IMR-90 (cell line): Measurements from ENCODE around the gene LAMA4. TPM values are rescaled to one million over a fixed set of nuclear protein-coding genes. Genes with fewer than 3 reads are reported as not detected.
A peak's percentile ranks its signal among the peaks of the same experiment; 100 is the strongest.

Experiments used
- ATAC-seq: fragments of 200-7000 bp; cut with Tn5 transposase; 2 replicates; pipeline ENCODE4 v1.9.1; 2020; ENCODE audit warnings: low read depth, mild to moderate bottlenecking, moderate library complexity
- BruUV-seq: library from RNA; stranded (reverse); fragments of 400-500 nt; replicated peaks from 2 replicates; lab custom pipeline; 2021; lab: Mats Ljungman, UMichigan
- CTCF ChIA-PET: fragments of 300-600 bp; formaldehyde crosslinking; extraction: SDS; loops from one replicate; lab custom pipeline; 2021; ENCODE audit warnings: antibody characterized with exemption; lab: Yijun Ruan, JAX
- POLR2A ChIA-PET: fragments of 300-600 bp; sonication (Branson Sonifier 250); formaldehyde crosslinking; loops from one replicate; lab custom pipeline; 2022; ENCODE audit warnings: antibody characterized with exemption; ENCODE audit not compliant: unreplicated experiment; lab: Charles Lee
- DNase-seq: peaks from one replicate; pipeline ENCODE4 v3.0.0; 2013
- H2AFZ ChIP-seq: replicated peaks from 2 replicates; pipeline ENCODE3; 2013; ENCODE audit warnings: low read length, mild to moderate bottlenecking; ENCODE audit not compliant: poor library complexity
- H2AK5ac ChIP-seq: 2 replicates; pipeline ENCODE4 v1.6.1; 2013; ENCODE audit warnings: low read depth, low read length, inconsistent platforms
- H2AK9ac ChIP-seq: replicated peaks from 2 replicates; pipeline ENCODE3; 2013; ENCODE audit warnings: mild to moderate bottlenecking, low read depth, low read length, moderate library complexity; ENCODE audit not compliant: poor library complexity
- H2BK120ac ChIP-seq: 2 replicates; pipeline ENCODE4 v1.6.1; 2013; ENCODE audit warnings: low read depth, low read length, inconsistent platforms
- H2BK15ac ChIP-seq: 3 replicates; pipeline ENCODE4 v1.6.1; 2013; ENCODE audit warnings: low read depth, low read length, inconsistent platforms
- H2BK20ac ChIP-seq: 2 replicates; pipeline ENCODE4 v1.6.1; 2013; ENCODE audit warnings: low read depth, mild to moderate bottlenecking, inconsistent platforms, low read length, moderate library complexity
- H2BK5ac ChIP-seq: 2 replicates; pipeline ENCODE4 v1.6.1; 2013; ENCODE audit warnings: mild to moderate bottlenecking, low read depth, low read length, inconsistent platforms; ENCODE audit not compliant: poor library complexity, severe bottlenecking
- H3K14ac ChIP-seq: replicated peaks from 2 replicates; pipeline ENCODE4 v1.6.1; 2013; ENCODE audit warnings: low read depth, low read length, inconsistent platforms
- H3K18ac ChIP-seq: 2 replicates; pipeline ENCODE4 v1.6.1; 2013; ENCODE audit warnings: low read depth, low read length, control low read depth
- H3K23ac ChIP-seq: 2 replicates; pipeline ENCODE4 v1.6.1; 2013; ENCODE audit warnings: low read depth, low read length, inconsistent platforms
- H3K27ac ChIP-seq: 2 replicates; pipeline ENCODE4 v1.5.1; 2013; ENCODE audit warnings: mild to moderate bottlenecking, control low read depth, low read length; ENCODE audit not compliant: insufficient read depth
- H3K27me3 ChIP-seq: 2 replicates; pipeline ENCODE4 v1.6.1; 2013; ENCODE audit warnings: low read length; ENCODE audit not compliant: control insufficient read depth, insufficient read depth
- H3K36me3 ChIP-seq: 2 replicates; pipeline ENCODE4 v1.6.1; 2013; ENCODE audit warnings: low read length, mixed read lengths; ENCODE audit not compliant: control insufficient read depth, insufficient read depth
- H3K4ac ChIP-seq: 2 replicates; pipeline ENCODE4 v1.6.1; 2013; ENCODE audit warnings: low read depth, low read length, inconsistent platforms
- H3K4me1 ChIP-seq: 2 replicates; pipeline ENCODE4 v1.6.1; 2013; ENCODE audit warnings: low read length, mixed read lengths; ENCODE audit not compliant: control insufficient read depth, insufficient read depth
- H3K4me2 ChIP-seq: 2 replicates; pipeline ENCODE4 v1.6.1; 2013; ENCODE audit warnings: low read depth, mild to moderate bottlenecking, control low read depth, low read length, moderate library complexity
- H3K4me3 ChIP-seq: 2 replicates; pipeline ENCODE4 v1.5.1; 2013; ENCODE audit warnings: low read depth, mild to moderate bottlenecking, control low read depth, low read length, moderate library complexity; ENCODE audit not compliant: insufficient read depth
- H3K56ac ChIP-seq: 2 replicates; pipeline ENCODE4 v1.6.1; 2013; ENCODE audit warnings: low read length, inconsistent platforms; ENCODE audit not compliant: insufficient read depth; ENCODE audit errors: extremely low read depth
- H3K79me1 ChIP-seq, 2 experiments: 2 replicates each; pipeline ENCODE4 v1.6.1; 2013; ENCODE audit warnings: low read length in 2 of 2, inconsistent platforms in 1 of 2, low read depth in 1 of 2
- H3K9ac ChIP-seq: 2 replicates; pipeline ENCODE4 v1.6.1; 2013; ENCODE audit warnings: low read depth, low read length, control low read depth
- H3K9me1 ChIP-seq: 2 replicates; pipeline ENCODE4 v1.6.1; 2013; ENCODE audit warnings: low read length, inconsistent platforms; ENCODE audit not compliant: insufficient read depth
- H3K9me3 ChIP-seq: 2 replicates; pipeline ENCODE4 v1.6.1; 2013; ENCODE audit warnings: low read length; ENCODE audit not compliant: control insufficient read depth, insufficient read depth
- H4K20me1 ChIP-seq: 2 replicates; pipeline ENCODE4 v1.6.1; 2013; ENCODE audit warnings: low read length, inconsistent platforms; ENCODE audit not compliant: insufficient read depth
- H4K5ac ChIP-seq: 2 replicates; pipeline ENCODE4 v1.6.1; 2013; ENCODE audit warnings: mild to moderate bottlenecking, low read depth, low read length, control low read depth
- H4K8ac ChIP-seq, 2 experiments: 2 replicates each; pipeline ENCODE4 v1.6.1; 2013; ENCODE audit warnings: low read depth in 2 of 2, low read length in 2 of 2, control low read depth in 1 of 2, inconsistent platforms in 1 of 2
- H4K91ac ChIP-seq: 2 replicates; pipeline ENCODE4 v1.6.1; 2013; ENCODE audit warnings: low read depth, low read length, inconsistent platforms; ENCODE audit not compliant: insufficient read depth
- BHLHE40 ChIP-seq: fragments of 150-350 bp; IDR thresholded peaks from 2 replicates; pipeline ENCODE4 v1.6.1; 2016; ENCODE audit warnings: mild to moderate bottlenecking, low read depth, low read length
- CHD1 ChIP-seq: IDR thresholded peaks from 2 replicates; pipeline ENCODE4 v1.6.1; 2012; ENCODE audit warnings: low read depth, low read length, improper control_type of control experiment
- NFE2L2 ChIP-seq: fragments of 150-350 bp; IDR thresholded peaks from 2 replicates; pipeline ENCODE4 v1.6.1; 2016; ENCODE audit warnings: low read depth, mild to moderate bottlenecking, low read length
- whole genome bisulfite sequencing, 2 experiments: methylation state at CpG; one replicate each; pipeline versions ENCODE4 v1.1.5 to v1.1.7; 2013; ENCODE audit warnings: missing lambda C conversion rate in 2 of 2; ENCODE audit not compliant: insufficient read length in 1 of 2; ENCODE audit errors: extremely low coverage in 2 of 2; 5-methylcytosine and 5-hydroxymethylcytosine counted together
- dilution Hi-C: fragments of 300-500 bp; cut with HindIII; formaldehyde crosslinking; loops from one replicate; pipeline ENCODE4 v1.14.3; 2018; ENCODE audit warnings: low sequenced_read_pairs; ENCODE audit not compliant: unreplicated experiment
- in situ Hi-C: fragments of 300-500 bp; cut with MboI; formaldehyde crosslinking; loops from 3 replicates; pipeline ENCODE4 v1.14.3; 2019; ENCODE audit warnings: low sequenced_read_pairs, inconsistent platforms, mixed read lengths
- intact Hi-C: fragments of 100-400 bp; cut with micrococcal nuclease; formaldehyde crosslinking; loops from 2 replicates; pipeline ENCODE4 v1.10.0; 2022
- polyA plus RNA-seq, 3 experiments: library from polyadenylated mRNA; depleted of rRNA; stranded (reverse); fragments of >200 nt; gene quantifications; 2 replicates each; pipeline ENCODE4 v1.2.3, GENCODE V29; 2012; ENCODE audit warnings: low replicate concordance in 1 of 3
- total RNA-seq: library from RNA; depleted of rRNA; stranded (reverse); fragments of >200 nt; gene quantifications from 2 replicates; pipeline ENCODE4 v1.2.3, GENCODE V29; 2012

Gene LAMA4
- total and polyA plus RNA-seq, 2 of the 4 experiments (the other 2 are of a cell fraction), result 33.9 to 35.8 TPM

DNA sequence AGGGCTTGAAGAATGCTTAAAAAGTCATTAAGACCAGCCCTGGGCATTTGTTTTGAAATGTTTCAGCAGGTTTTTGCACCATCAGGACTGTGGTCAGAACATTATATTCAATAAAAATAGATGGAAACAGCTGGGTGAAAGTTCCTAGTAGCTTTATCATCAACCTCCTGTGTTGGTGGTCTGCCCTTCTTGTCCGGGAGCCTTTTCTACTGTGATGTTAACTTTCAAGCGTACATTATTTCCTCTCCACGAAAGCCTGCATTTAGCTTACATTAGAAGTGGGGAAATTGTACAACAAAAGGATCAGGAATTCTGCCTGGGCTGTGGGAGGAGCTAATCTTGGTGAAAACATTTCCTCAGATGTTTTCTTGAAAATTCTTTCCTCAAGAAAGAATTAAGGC lies 71.1 kb downstream of the LAMA4 start:
- Histone ChIP-seq H4K5ac (no peak overlapping the region), H3K9me1 (peaks cover 9% of the 10 kb centered on the region; the same call in 1 of the 2 replicates), H2AK5ac (no peak overlapping the region; the same call in 1 of the 2 replicates), H3K56ac (0 out of 2 replicates have a peak overlapping the region, but pooled peaks have one; percentile 37), H4K8ac (peak overlapping the region in 1 of 2 experiments; percentile 23; a peak in 1 of 4 replicates), H3K14ac (no peak overlapping the region), H3K4me2 (no peak overlapping the region; the same call in 1 of the 2 replicates), H2AFZ (peak overlapping the region; percentile 64), H3K9me3 (no peaks in the 10 kb centered on the region), H2BK5ac (peak overlapping the region; percentile 76), H2BK15ac (peak overlapping the region; percentile 62; the same call in 1 of the 3 replicates), H4K91ac (peak overlapping the region; percentile 44), H2BK120ac (peak overlapping the region; percentile 28; the same call in 1 of the 2 replicates), H3K4me3 (no peak overlapping the region), H4K20me1 (no peaks in the 10 kb centered on the region), H3K27ac (peak overlapping the region; percentile 64; the same call in 1 of the 2 replicates), H3K36me3 (peaks cover 33% of the 10 kb centered on the region), H3K4me1 (peaks cover 3% of the 10 kb centered on the region; the same call in 1 of the 2 replicates), H2BK20ac (peak overlapping the region; percentile 48), H3K27me3 (no peaks in the 10 kb centered on the region), H3K23ac (no peak overlapping the region), H3K79me1 (no peaks in the 10 kb centered on the region), H3K18ac (peak overlapping the region; percentile 81; the same call in 1 of the 2 replicates), H2AK9ac (no peak overlapping the region), H3K4ac (peak overlapping the region; percentile 49; the same call in 1 of the 2 replicates), H3K9ac (0 out of 2 replicates have a peak overlapping the region, but pooled peaks have one; percentile 22)
- BruUV-seq, result no TSS peak
- intact Hi-C loops (loop anchor here (2.0 to 5.0 kb wide), 2 partner anchors 70 to 114 kb away; no protein-coding TSS in a partner anchor), in situ Hi-C loops (loop anchor here (25.0 kb wide), 1 partner anchor 1729 kb away; no protein-coding TSS in a partner anchor), dilution Hi-C loops (no loop called here)
- WGBS, 2 experiments, result no CpG with 5 or more reads among the region's 3 CpGs
- TF ChIP-seq CHD1, result no peak
- no peak for TF ChIP-seq NFE2L2
- no peak for TF ChIP-seq BHLHE40
- DNase-seq, result peak; percentile 70
- ChIA-PET CTCF (interaction anchor here (0.6 to 1.1 kb wide), 3 partner anchors 51 to 121 kb away, joined by 3 read pairs; no protein-coding TSS in a partner anchor), POLR2A (no interaction called here)
- peak; percentile 49 for ATAC-seq
